ENCODE data around the gene GIT1.

The GIT1 gene

GRCh38 chr17:29577385-29578211, 11.8 kb downstream of the GIT1 start:
- no peak for DNase-seq

- no peak for DNase-seq
These were observed 12.5 kb downstream of the GIT1 start for GRCh38 chr17:29577001-29577370.

GRCh38 chr17:29576214-29577000, 13.0 kb downstream of the GIT1 start:
- DNase-seq, result no peak

GRCh38 chr17:29575511-29576213, 13.8 kb downstream of the GIT1 start:
- no peak for DNase-seq

GRCh38 chr17:29574732-29575510, 14.5 kb downstream of the GIT1 start:
- no peak for DNase-seq

- no peak for DNase-seq
These were observed 15.3 kb downstream of the GIT1 start for GRCh38 chr17:29573871-29574731.

- DNase-seq, result no peak
These were observed 15.9 kb downstream of the GIT1 start for GRCh38 chr17:29573558-29573869.

- peak; percentile 61 to 67 for DNase-seq
These were observed 16.5 kb downstream of the GIT1 start for GRCh38 chr17:29572691-29573557.

GRCh38 chr17:29571883-29572681, 17.4 kb downstream of the GIT1 start:
- DNase-seq, result no peak

- DNase-seq, result no peak
These were observed 18.0 kb downstream of the GIT1 start for GRCh38 chr17:29571486-29571882.

- DNase-seq, result no peak
These were observed 18.9 kb downstream of the GIT1 start for GRCh38 chr17:29570521-29570920.

- DNase-seq, result no peak
These were observed 20.1 kb downstream of the GIT1 start for GRCh38 chr17:29569245-29569950.

- peak; percentile 93 to 94 for DNase-seq
These were observed 20.9 kb downstream of the GIT1 start, which contains the start of gene TP53I13 for GRCh38 chr17:29568331-29569244. TP53I13 (plus strand) TSS chr17:29568701; CDS start chr17:29568759, 58 bp downstream.

GRCh38 chr17:29567554-29568330, 21.7 kb downstream of the GIT1 start:
- peak; percentile 71 to 73 for DNase-seq

GRCh38 chr17:29567304-29567553, 22.2 kb downstream of the GIT1 start:
- DNase-seq, result no peak

- peak; percentile 47 to 57 for DNase-seq
These were observed 22.8 kb downstream of the GIT1 start, which contains the start of gene ABHD15 for GRCh38 chr17:29566473-29567303. ABHD15 (minus strand) TSS chr17:29567037; CDS start chr17:29566966, 71 bp downstream.
